Measurements from ENCODE around the gene PSME1. TPM values are rescaled to one million over a fixed set of nuclear protein-coding genes. Genes with fewer than 3 reads are reported as not detected.

PSME1 gene
- total RNA-seq, 1 experiment from 2014 or later, result 76.8 TPM

- DNase-seq (ENCODE audit: low spot score) (peak; percentile 28), ATAC-seq (no peak)
- Mint-ChIP-seq H3K36me3 (peaks cover 48% of the 10 kb centered on the region), H3K27ac (no peak overlapping the region; the same call in 1 of the 2 replicates), H3K27me3 (ENCODE audit: low read depth) (no peaks in the 10 kb centered on the region), H3K4me3 (peak overlapping the region; percentile 99), H3K9me3 (no peaks in the 10 kb centered on the region), H3K4me1 (peaks cover 21% of the 10 kb centered on the region)
- ChIA-PET POLR2A (interaction anchor here (0.6 to 3.3 kb wide), 8 partner anchors 10 to 115 kb away, joined by 3 to 24 read pairs (median 8); partner anchors contain the start of genes CHMP4A, DCAF11, IRF9 and NRL), CTCF (interaction anchor here (0.9 to 4.1 kb wide), 8 partner anchors 12 to 152 kb away, joined by 3 to 55 read pairs (median 10); partner anchors contain the start of genes DCAF11, DHRS1, IPO4 and IRF9)
- TF ChIP-seq, protein P1, sequence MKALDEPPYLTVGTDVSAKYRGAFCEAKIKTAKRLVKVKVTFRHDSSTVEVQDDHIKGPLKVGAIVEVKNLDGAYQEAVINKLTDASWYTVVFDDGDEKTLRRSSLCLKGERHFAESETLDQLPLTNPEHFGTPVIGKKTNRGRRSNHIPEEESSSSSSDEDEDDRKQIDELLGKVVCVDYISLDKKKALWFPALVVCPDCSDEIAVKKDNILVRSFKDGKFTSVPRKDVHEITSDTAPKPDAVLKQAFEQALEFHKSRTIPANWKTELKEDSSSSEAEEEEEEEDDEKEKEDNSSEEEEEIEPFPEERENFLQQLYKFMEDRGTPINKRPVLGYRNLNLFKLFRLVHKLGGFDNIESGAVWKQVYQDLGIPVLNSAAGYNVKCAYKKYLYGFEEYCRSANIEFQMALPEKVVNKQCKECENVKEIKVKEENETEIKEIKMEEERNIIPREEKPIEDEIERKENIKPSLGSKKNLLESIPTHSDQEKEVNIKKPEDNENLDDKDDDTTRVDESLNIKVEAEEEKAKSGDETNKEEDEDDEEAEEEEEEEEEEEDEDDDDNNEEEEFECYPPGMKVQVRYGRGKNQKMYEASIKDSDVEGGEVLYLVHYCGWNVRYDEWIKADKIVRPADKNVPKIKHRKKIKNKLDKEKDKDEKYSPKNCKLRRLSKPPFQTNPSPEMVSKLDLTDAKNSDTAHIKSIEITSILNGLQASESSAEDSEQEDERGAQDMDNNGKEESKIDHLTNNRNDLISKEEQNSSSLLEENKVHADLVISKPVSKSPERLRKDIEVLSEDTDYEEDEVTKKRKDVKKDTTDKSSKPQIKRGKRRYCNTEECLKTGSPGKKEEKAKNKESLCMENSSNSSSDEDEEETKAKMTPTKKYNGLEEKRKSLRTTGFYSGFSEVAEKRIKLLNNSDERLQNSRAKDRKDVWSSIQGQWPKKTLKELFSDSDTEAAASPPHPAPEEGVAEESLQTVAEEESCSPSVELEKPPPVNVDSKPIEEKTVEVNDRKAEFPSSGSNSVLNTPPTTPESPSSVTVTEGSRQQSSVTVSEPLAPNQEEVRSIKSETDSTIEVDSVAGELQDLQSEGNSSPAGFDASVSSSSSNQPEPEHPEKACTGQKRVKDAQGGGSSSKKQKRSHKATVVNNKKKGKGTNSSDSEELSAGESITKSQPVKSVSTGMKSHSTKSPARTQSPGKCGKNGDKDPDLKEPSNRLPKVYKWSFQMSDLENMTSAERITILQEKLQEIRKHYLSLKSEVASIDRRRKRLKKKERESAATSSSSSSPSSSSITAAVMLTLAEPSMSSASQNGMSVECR (CRISPR knock-in tag; IDR thresholded peaks at IDR 0.05; ENCODE audit: borderline replicate concordance), result 0 out of 2 replicates have a peak, but pooled peaks have one; percentile 14
- TF ChIP-seq NR3C1 (CRISPR knock-in tag; conservative IDR thresholded peaks at IDR 0.05; ENCODE audit: low read depth) (no peak), ZNF138 (CRISPR knock-in tag; conservative IDR thresholded peaks at IDR 0.05) (no peak), CBFB (CRISPR knock-in tag; IDR thresholded peaks at IDR 0.05; ENCODE audit: low read depth) (no peak), ATF1 (CRISPR knock-in tag; IDR thresholded peaks at IDR 0.05) (no peak), JUN (CRISPR knock-in tag; IDR thresholded peaks at IDR 0.05) (0 out of 2 replicates have a peak, but pooled peaks have one; percentile 6), ZNF317 (CRISPR knock-in tag; IDR thresholded peaks at IDR 0.05; ENCODE audit: borderline replicate concordance, low read depth) (no peak)
Observed at GRCh38 chr14:24147761-24148428, 11.9 kb downstream of the PSME1 start.

- ATAC-seq (no peak), DNase-seq (ENCODE audit: low spot score) (no peak)
- Mint-ChIP-seq H3K27ac (no peak overlapping the region), H3K9me3 (no peaks in the 10 kb centered on the region), H3K27me3 (ENCODE audit: low read depth) (no peaks in the 10 kb centered on the region), H3K4me1 (peaks cover 21% of the 10 kb centered on the region), H3K4me3 (peak overlapping the region; percentile 99), H3K36me3 (peaks cover 40% of the 10 kb centered on the region)
- no peak for TF ChIP-seq ZNF138 (CRISPR knock-in tag; conservative IDR thresholded peaks at IDR 0.05)
- no peak for TF ChIP-seq JAZF1 (CRISPR knock-in tag; IDR thresholded peaks at IDR 0.05)
- TF ChIP-seq, protein P2, sequence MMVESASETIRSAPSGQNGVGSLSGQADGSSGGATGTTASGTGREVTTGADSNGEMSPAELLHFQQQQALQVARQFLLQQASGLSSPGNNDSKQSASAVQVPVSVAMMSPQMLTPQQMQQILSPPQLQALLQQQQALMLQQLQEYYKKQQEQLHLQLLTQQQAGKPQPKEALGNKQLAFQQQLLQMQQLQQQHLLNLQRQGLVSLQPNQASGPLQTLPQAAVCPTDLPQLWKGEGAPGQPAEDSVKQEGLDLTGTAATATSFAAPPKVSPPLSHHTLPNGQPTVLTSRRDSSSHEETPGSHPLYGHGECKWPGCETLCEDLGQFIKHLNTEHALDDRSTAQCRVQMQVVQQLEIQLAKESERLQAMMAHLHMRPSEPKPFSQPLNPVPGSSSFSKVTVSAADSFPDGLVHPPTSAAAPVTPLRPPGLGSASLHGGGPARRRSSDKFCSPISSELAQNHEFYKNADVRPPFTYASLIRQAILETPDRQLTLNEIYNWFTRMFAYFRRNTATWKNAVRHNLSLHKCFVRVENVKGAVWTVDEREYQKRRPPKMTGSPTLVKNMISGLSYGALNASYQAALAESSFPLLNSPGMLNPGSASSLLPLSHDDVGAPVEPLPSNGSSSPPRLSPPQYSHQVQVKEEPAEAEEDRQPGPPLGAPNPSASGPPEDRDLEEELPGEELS (CRISPR knock-in tag; IDR thresholded peaks at IDR 0.05), result no peak
- TF ChIP-seq, protein P3, sequence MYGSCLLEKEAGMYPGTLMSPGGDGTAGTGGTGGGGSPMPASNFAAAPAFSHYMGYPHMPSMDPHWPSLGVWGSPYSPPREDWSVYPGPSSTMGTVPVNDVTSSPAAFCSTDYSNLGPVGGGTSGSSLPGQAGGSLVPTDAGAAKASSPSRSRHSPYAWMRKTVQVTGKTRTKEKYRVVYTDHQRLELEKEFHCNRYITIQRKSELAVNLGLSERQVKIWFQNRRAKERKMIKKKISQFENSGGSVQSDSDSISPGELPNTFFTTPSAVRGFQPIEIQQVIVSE (CRISPR knock-in tag; IDR thresholded peaks at IDR 0.05; ENCODE audit: borderline replicate concordance), result no peak
- TF ChIP-seq ZNF396 (CRISPR knock-in tag; IDR thresholded peaks at IDR 0.05; ENCODE audit: borderline replicate concordance), result no peak
- no peak for TF ChIP-seq MXD4 (CRISPR knock-in tag; IDR thresholded peaks at IDR 0.05; ENCODE audit: borderline replicate concordance)
- TF ChIP-seq TP53 (CRISPR knock-in tag; IDR thresholded peaks at IDR 0.05), result no peak
- TF ChIP-seq ELF4 (CRISPR knock-in tag; IDR thresholded peaks at IDR 0.05; ENCODE audit: low read depth), result no peak
- ChIA-PET POLR2A (interaction anchor here (1.7 kb wide), 1 partner anchor 11 kb away, joined by 4 read pairs; the partner anchor contains the start of gene IRF9), CTCF (interaction anchor here (3.4 to 4.1 kb wide), 3 partner anchors 11 to 41 kb away, joined by 19 to 55 read pairs (median 20); partner anchors contain the start of gene IRF9)
Observed at GRCh38 chr14:24149302-24149969, 13.4 kb downstream of the PSME1 start.

Measured in WTC11 (cell line).